Measurements from ENCODE around the gene ZPR1. TPM values are rescaled to one million over a fixed set of nuclear protein-coding genes. Genes with fewer than 3 reads are reported as not detected.

ZPR1 gene
- total RNA-seq, 1 donor from 2014 or later = 19.4 TPM

- Histone ChIP-seq H3K36me3 (peaks cover 0 to 47% of the 10 kb centered on the region in 2 donors), H3K4me3 (peak overlapping the region; percentile 87 to 99), H3K9me3 (no peaks in the 10 kb centered on the region), H3K27ac (peak overlapping the region; percentile 76), H3K27me3 (no peaks in the 10 kb centered on the region), H3K4me1 (peaks cover 27% of the 10 kb centered on the region)
- TF ChIP-seq CTCF (IDR thresholded peaks at IDR 0.05) (no peak), POLR2AphosphoS5 (IDR thresholded peaks at IDR 0.05; ENCODE audit: insufficient read depth in 1 of 2, low read depth in 1 of 2) (no peak), POLR2A (IDR thresholded peaks at IDR 0.05) (no peak)
- intact Hi-C loops (cut with DNase I) = loop anchor here (1.0 kb wide), 1 partner anchor 49 kb away; no protein-coding TSS in a partner anchor
- DNase-seq (ENCODE audit: extremely low spot score in 2 of 2) = no peak
These were observed 857 bp downstream of the ZPR1 start for GRCh38 chr11:116786966-116787365.

GRCh38 chr11:116786326-116786725 is 1.5 kb downstream of the ZPR1 start:
- peaks cover 22% of the 10 kb centered on the region for H3K4me1 ChIP-seq
- H3K4me3 ChIP-seq = no peak overlapping the region
- no peaks in the 10 kb centered on the region for H3K27me3 ChIP-seq
- H3K9me3 ChIP-seq = no peaks in the 10 kb centered on the region
- no peak overlapping the region for H3K27ac ChIP-seq
- peaks cover 0 to 54% of the 10 kb centered on the region in 2 donors for H3K36me3 ChIP-seq
- intact Hi-C loops (cut with DNase I) = no loop called here
- no peak for TF ChIP-seq POLR2AphosphoS5 (IDR thresholded peaks at IDR 0.05; ENCODE audit: insufficient read depth in 1 of 2, low read depth in 1 of 2)
- no peak for TF ChIP-seq POLR2A (IDR thresholded peaks at IDR 0.05)
- TF ChIP-seq CTCF (IDR thresholded peaks at IDR 0.05) = no peak
- DNase-seq (ENCODE audit: extremely low spot score in 2 of 2) = no peak

GRCh38 chr11:116782728-116783127 is 5.1 kb downstream of the ZPR1 start:
- peaks cover 15% of the 10 kb centered on the region for H3K4me1 ChIP-seq
- H3K27me3 ChIP-seq = no peaks in the 10 kb centered on the region
- intact Hi-C loops (cut with DNase I) = no loop called here
- no peaks in the 10 kb centered on the region for H3K9me3 ChIP-seq
- no peak overlapping the region for H3K27ac ChIP-seq
- TF ChIP-seq POLR2A (IDR thresholded peaks at IDR 0.05) (no peak), POLR2AphosphoS5 (IDR thresholded peaks at IDR 0.05; ENCODE audit: insufficient read depth in 1 of 2, low read depth in 1 of 2) (no peak)
- no peak overlapping the region for H3K4me3 ChIP-seq
- DNase-seq (ENCODE audit: extremely low spot score in 2 of 2) = no peak
- H3K36me3 ChIP-seq = peaks cover 0 to 87% of the 10 kb centered on the region in 2 donors

- H3K36me3 ChIP-seq = peaks cover 0 to 56% of the 10 kb centered on the region in 2 donors
- no peak for TF ChIP-seq POLR2A (IDR thresholded peaks at IDR 0.05)
- no peak for TF ChIP-seq CTCF (IDR thresholded peaks at IDR 0.05)
- no peak for TF ChIP-seq POLR2AphosphoS5 (IDR thresholded peaks at IDR 0.05; ENCODE audit: insufficient read depth in 1 of 2, low read depth in 1 of 2)
- DNase-seq (ENCODE audit: extremely low spot score in 2 of 2) = no peak
- no peak overlapping the region for H3K27ac ChIP-seq
- no peaks in the 10 kb centered on the region for H3K4me1 ChIP-seq
- intact Hi-C loops (cut with DNase I) = no loop called here
- H3K4me3 ChIP-seq = no peak overlapping the region
- H3K27me3 ChIP-seq = no peaks in the 10 kb centered on the region
- no peaks in the 10 kb centered on the region for H3K9me3 ChIP-seq
These were observed 9.3 kb downstream of the ZPR1 start for GRCh38 chr11:116778556-116778955.

GRCh38 chr11:116777056-116777455 is 10.8 kb downstream of the ZPR1 start:
- Histone ChIP-seq H3K4me1 (peaks cover under 1% of the 10 kb centered on the region), H3K27me3 (no peaks in the 10 kb centered on the region), H3K36me3 (peaks cover 0 to 41% of the 10 kb centered on the region in 2 donors), H3K27ac (no peak overlapping the region), H3K9me3 (no peaks in the 10 kb centered on the region), H3K4me3 (no peak overlapping the region)
- DNase-seq (ENCODE audit: extremely low spot score in 2 of 2) = no peak
- intact Hi-C loops (cut with DNase I) = no loop called here
- TF ChIP-seq POLR2AphosphoS5 (IDR thresholded peaks at IDR 0.05; ENCODE audit: insufficient read depth in 1 of 2, low read depth in 1 of 2) = no peak
- TF ChIP-seq POLR2A (IDR thresholded peaks at IDR 0.05) = no peak
- TF ChIP-seq CTCF (IDR thresholded peaks at IDR 0.05) = no peak
